ENCODE measurements around the gene PCYT1B. TPM values are rescaled to one million over a fixed set of nuclear protein-coding genes. Genes with fewer than 3 reads are reported as not detected.

The PCYT1B gene
- total and polyA plus RNA-seq, 2 experiments from 2014 or later = 5.8 to 14.6 TPM

GRCh38 chrX:24619647-24620046 lies 27.5 kb downstream of the PCYT1B start:
- Histone ChIP-seq H3K4me2 (no peak overlapping the region), H3K9me2 (ENCODE audit: insufficient read depth) (no peaks in the 10 kb centered on the region), H2AFZ (no peak overlapping the region), H3K4me3 (no peak overlapping the region), H3K4me1 (ENCODE audit: insufficient read depth) (no peaks in the 10 kb centered on the region), H3F3A (replicated peaks; ENCODE audit: low read depth) (no peaks in the 10 kb centered on the region), H3K27ac (ENCODE audit: low read depth) (no peak overlapping the region), H3K36me3 (ENCODE audit: insufficient read depth) (no peaks in the 10 kb centered on the region), H3K79me2 (replicated peaks; ENCODE audit: insufficient read depth) (no peaks in the 10 kb centered on the region; the same call in 1 of the 2 replicates), H4K20me1 (replicated peaks; ENCODE audit: insufficient read depth) (no peaks in the 10 kb centered on the region), H3K27me3 (ENCODE audit: insufficient read depth) (no peaks in the 10 kb centered on the region)
- no peak for DNase-seq (ENCODE audit: low spot score)
- Mint-ChIP-seq H3K36me3 (ENCODE audit: low read depth) (peaks cover 7% of the 10 kb centered on the region; the same call in 2 of the 3 replicates), H3K9me3 (no peaks in the 10 kb centered on the region), H3K27me3 (ENCODE audit: insufficient read depth, low read depth, poor library complexity) (no peaks in the 10 kb centered on the region), H3K27ac (no peak overlapping the region), H3K4me3 (no peak overlapping the region), H3K4me1 (peaks cover 10% of the 10 kb centered on the region)
- no peak for TF ChIP-seq CTCF (conservative IDR thresholded peaks at IDR 0.05; ENCODE audit: low read depth in 2 of 2)
- no peak for TF ChIP-seq NANOG (IDR thresholded peaks at IDR 0.05; ENCODE audit: borderline replicate concordance)
- no peak for TF ChIP-seq ZNF462 (CRISPR knock-in tag; IDR thresholded peaks at IDR 0.05)
- TF ChIP-seq REST (IDR thresholded peaks at IDR 0.05; ENCODE audit: unreplicated experiment) = no peak
- no peak for TF ChIP-seq CREB1 (CRISPR knock-in tag; IDR thresholded peaks at IDR 0.05; ENCODE audit: low read depth)
- no peak for TF ChIP-seq EZH2 (IDR thresholded peaks at IDR 0.05; ENCODE audit: low read depth, unreplicated experiment)
- TF ChIP-seq EZH2phosphoT487 (IDR thresholded peaks at IDR 0.05; ENCODE audit: unreplicated experiment) = no peak
- TF ChIP-seq ETS1 (IDR thresholded peaks at IDR 0.05) = no peak
- no peak for TF ChIP-seq ZNF114 (CRISPR knock-in tag; IDR thresholded peaks at IDR 0.05)
- TF ChIP-seq POLR2AphosphoS5 (IDR thresholded peaks at IDR 0.05; ENCODE audit: low read depth) = no peak
- no peak for TF ChIP-seq STAT1 (IDR thresholded peaks at IDR 0.05; ENCODE audit: unreplicated experiment)
- no peak for TF ChIP-seq JUNB (IDR thresholded peaks at IDR 0.05; ENCODE audit: unreplicated experiment)
- no peak for TF ChIP-seq ZNF331 (CRISPR knock-in tag; IDR thresholded peaks at IDR 0.05; ENCODE audit: low read depth)
- ATAC-seq = no peak

Measured in GM23338 (cell line).